Activated B cell treated with CpG ODN at 0.5 μM for 24 hours (primary cell): ENCODE data around the gene HP1BP3. TPM values are rescaled to one million over a fixed set of nuclear protein-coding genes. Genes with fewer than 3 reads are reported as not detected.

Experiments used
- ATAC-seq: fragments of 200-7000 bp; cut with Tn5 transposase; one replicate; pipeline ENCODE4 v1.10.0; 2021; ENCODE audit warnings: low read depth, mild to moderate bottlenecking, moderate library complexity
- CTCF ChIA-PET: fragments of 350-600 bp; sonication (Branson Sonifier 250); formaldehyde crosslinking; loops from one replicate; lab custom pipeline; 2021; ENCODE audit warnings: antibody characterized with exemption; lab: Charles Lee
- POLR2A ChIA-PET: fragments of 350-600 bp; sonication (Branson Sonifier 250); formaldehyde crosslinking; loops from one replicate; lab custom pipeline; 2021; ENCODE audit warnings: antibody characterized with exemption; lab: Charles Lee
- DNase-seq: peaks from one replicate; pipeline ENCODE4 v3.0.0; 2022
- H3K27ac Mint-ChIP-seq: one replicate; pipeline ENCODE4 v1.8.0; 2020; ENCODE audit warnings: mixed read lengths
- H3K27me3 Mint-ChIP-seq: one replicate; pipeline ENCODE4 v1.8.0; 2021; ENCODE audit warnings: mixed read lengths
- H3K36me3 Mint-ChIP-seq: one replicate; pipeline ENCODE4 v1.8.0; 2021; ENCODE audit warnings: low read depth, mixed read lengths
- H3K4me1 Mint-ChIP-seq: one replicate; pipeline ENCODE4 v1.8.0; 2021; ENCODE audit warnings: mixed read lengths
- H3K4me3 Mint-ChIP-seq: one replicate; pipeline ENCODE4 v1.8.0; 2020; ENCODE audit warnings: mild to moderate bottlenecking, mixed read lengths
- H3K9me3 Mint-ChIP-seq: one replicate; pipeline ENCODE4 v1.8.0; 2020; ENCODE audit warnings: mixed read lengths
- CTCF ChIP-seq: fragments of 200-600 bp; IDR thresholded peaks from one replicate; pipeline ENCODE4 v1.8.0; 2022; ENCODE audit warnings: antibody characterized with exemption, mild to moderate bottlenecking
- intact Hi-C: fragments of 100-400 bp; cut with micrococcal nuclease; formaldehyde crosslinking; loops from one replicate; pipeline ENCODE4 v1.15.1; 2024
- total RNA-seq: library from RNA; stranded (reverse); gene quantifications from 2 replicates; pipeline ENCODE4 v1.2.3, GENCODE V29; 2022

HP1BP3 gene
- total RNA-seq, 1 donor from 2014 or later: 183 TPM

GRCh38 chr1:20699558-20699957, 87.5 kb downstream of the HP1BP3 start:
- Mint-ChIP-seq H3K4me1 (peaks cover 4% of the 10 kb centered on the region), H3K27me3 (no peaks in the 10 kb centered on the region), H3K36me3 (no peaks in the 10 kb centered on the region), H3K27ac (no peak overlapping the region), H3K9me3 (no peaks in the 10 kb centered on the region), H3K4me3 (no peak overlapping the region)
- DNase-seq (no peak), ATAC-seq (no peak)
- ChIA-PET CTCF (interaction anchor here (1.0 kb wide), 1 partner anchor 496 kb away, joined by 4 read pairs; no protein-coding TSS in a partner anchor), POLR2A (no interaction called here)
- intact Hi-C loops: loop anchor here (10.0 kb wide), 1 partner anchor 155 kb away; no protein-coding TSS in a partner anchor
- no peak for TF ChIP-seq CTCF

- ATAC-seq (no peak), DNase-seq (no peak)
- no peak overlapping the region for H3K27ac Mint-ChIP-seq
- ChIA-PET CTCF (interaction anchor here (1.5 to 3.8 kb wide), 3 partner anchors 32 to 496 kb away, joined by 3 to 66 read pairs (median 6); no protein-coding TSS in a partner anchor), POLR2A (no interaction called here)
- no peaks in the 10 kb centered on the region for H3K27me3 Mint-ChIP-seq
- no peak for TF ChIP-seq CTCF
- H3K9me3 Mint-ChIP-seq: no peaks in the 10 kb centered on the region
- H3K36me3 Mint-ChIP-seq: no peaks in the 10 kb centered on the region
- H3K4me1 Mint-ChIP-seq: peaks cover 4% of the 10 kb centered on the region
- intact Hi-C loops: loop anchor here (10.0 kb wide), 1 partner anchor 156 kb away; no protein-coding TSS in a partner anchor
- H3K4me3 Mint-ChIP-seq: no peak overlapping the region
These were observed 88.8 kb downstream of the HP1BP3 start for GRCh38 chr1:20698195-20698910.

- no peak for TF ChIP-seq CTCF
- H3K9me3 Mint-ChIP-seq: no peaks in the 10 kb centered on the region
- no peak overlapping the region for H3K27ac Mint-ChIP-seq
- ATAC-seq: no peak
- intact Hi-C loops: loop anchor here (2.0 to 10.0 kb wide), 2 partner anchors 89 to 157 kb away; partner anchors contain the start of gene HP1BP3
- no peak for DNase-seq
- POLR2A ChIA-PET: no interaction called here
- no peaks in the 10 kb centered on the region for H3K27me3 Mint-ChIP-seq
- no peak overlapping the region for H3K4me3 Mint-ChIP-seq
- CTCF ChIA-PET: interaction anchor here (1.2 to 3.8 kb wide), 7 partner anchors 20 to 497 kb away, joined by 3 to 66 read pairs (median 3); partner anchors contain the start of gene KIF17
- H3K4me1 Mint-ChIP-seq: peaks cover 4% of the 10 kb centered on the region
- H3K36me3 Mint-ChIP-seq: no peaks in the 10 kb centered on the region
These were observed 89.5 kb downstream of the HP1BP3 start for GRCh38 chr1:20697563-20697962.

- ATAC-seq: peak; percentile 95
- no peaks in the 10 kb centered on the region for H3K27me3 Mint-ChIP-seq
- CTCF ChIA-PET: interaction anchor here (0.7 to 3.8 kb wide), 19 partner anchors 10 to 558 kb away, joined by 3 to 66 read pairs (median 3); partner anchors contain the start of genes KIF17 and SH2D5
These were observed 90.4 kb downstream of the HP1BP3 start for GRCh38 chr1:20696397-20697333.

More at GRCh38 chr1:20696397-20697333, 90.4 kb downstream of the HP1BP3 start:
- no peaks in the 10 kb centered on the region for H3K36me3 Mint-ChIP-seq
- H3K4me1 Mint-ChIP-seq: peaks cover 4% of the 10 kb centered on the region
- DNase-seq: peak; percentile 67
- TF ChIP-seq CTCF: peak; percentile 72
- POLR2A ChIA-PET: interaction anchor here (0.7 to 1.1 kb wide), 4 partner anchors 35 to 479 kb away, joined by 3 to 5 read pairs (median 4); partner anchors contain the start of genes DDOST and HP1BP3
- intact Hi-C loops: loop anchor here (1.0 to 10.0 kb wide), 4 partner anchors 37 to 499 kb away; partner anchors contain the start of gene HP1BP3
- H3K9me3 Mint-ChIP-seq: no peaks in the 10 kb centered on the region
- H3K27ac Mint-ChIP-seq: no peak overlapping the region
- H3K4me3 Mint-ChIP-seq: peak overlapping the region; percentile 87
